RCC 7860 (cell line): ENCODE results near the gene POMC.
"Not testable (repeated sequence)": the region's sequence is repeated elsewhere in the genome, so short reads cannot be mapped to it uniquely, and the experiment has no call there.

ENCODE experiments used
- DNase-seq: peaks from one replicate; pipeline ENCODE4 v3.0.0-alpha.2; 2015; ENCODE audit warnings: low spot score
- FAIRE-seq: peaks from 2 replicates; lab custom pipeline; 2012; peaks lifted over from hg19 to GRCh38; lab: Jason Lieb, UNC

Gene POMC

GRCh38 chr2:25177211-25177611, 8.8 kb upstream of the POMC start:
- FAIRE-seq: no peak
- DNase-seq: no peak

- no peak for FAIRE-seq
- no peak for DNase-seq
Measured at GRCh38 chr2:25176541-25177181, 8.3 kb upstream of the POMC start.

- no peak for FAIRE-seq
- no peak for DNase-seq
Measured at GRCh38 chr2:25176138-25176537, 7.8 kb upstream of the POMC start.

- DNase-seq: no peak
- FAIRE-seq: no peak
Measured at GRCh38 chr2:25174192-25174861, 5.9 kb upstream of the POMC start.

- FAIRE-seq: no peak
Measured at GRCh38 chr2:25173719-25174118, 5.3 kb upstream of the POMC start.

GRCh38 chr2:25170888-25171287, 2.5 kb upstream of the POMC start:
- FAIRE-seq: no peak
- no peak for DNase-seq

More at GRCh38 chr2:25173719-25174118, 5.3 kb upstream of the POMC start:
- DNase-seq: no peak

GRCh38 chr2:25169073-25169470, 692 bp upstream of the POMC start:
- DNase-seq: no peak
- FAIRE-seq: no peak

- DNase-seq (no peak), FAIRE-seq (no peak)
Measured at GRCh38 chr2:25165992-25166875, 2.1 kb downstream of the POMC start.

GRCh38 chr2:25164561-25164960, 3.8 kb downstream of the POMC start:
- DNase-seq (no peak), FAIRE-seq (no peak)

GRCh38 chr2:25162061-25162460, 6.3 kb downstream of the POMC start:
- FAIRE-seq, DNase-seq: not testable (repeated sequence)

- no peak for FAIRE-seq
Measured at GRCh38 chr2:25161055-25161781, 7.2 kb downstream of the POMC start.

GRCh38 chr2:25160376-25160775, 8.0 kb downstream of the POMC start:
- DNase-seq (no peak), FAIRE-seq (no peak)

More at GRCh38 chr2:25161055-25161781, 7.2 kb downstream of the POMC start:
- no peak for DNase-seq

- no peak for DNase-seq
- no peak for FAIRE-seq
Measured at GRCh38 chr2:25159949-25160348, 8.4 kb downstream of the POMC start.

- FAIRE-seq: no peak
- no peak for DNase-seq
Measured at GRCh38 chr2:25158096-25158852, 10.1 kb downstream of the POMC start.

- FAIRE-seq: no peak
- DNase-seq: no peak
Measured at GRCh38 chr2:25155401-25155800, 13.0 kb downstream of the POMC start.

GRCh38 chr2:25151718-25152117, 16.7 kb downstream of the POMC start:
- DNase-seq (no peak), FAIRE-seq (no peak)

GRCh38 chr2:25150993-25151392, 17.4 kb downstream of the POMC start:
- not testable (repeated sequence) for DNase-seq, FAIRE-seq

- FAIRE-seq: no peak
- no peak for DNase-seq
Measured at GRCh38 chr2:25149646-25150045, 18.7 kb downstream of the POMC start.

- FAIRE-seq (no peak), DNase-seq (no peak)
Measured at GRCh38 chr2:25146896-25147295, 21.5 kb downstream of the POMC start.

- FAIRE-seq (no peak), DNase-seq (no peak)
Measured at GRCh38 chr2:25145803-25146202, 22.6 kb downstream of the POMC start.
